DMS79 (cell line): ENCODE measurements around the gene CFAP46.
"Not testable (repeated sequence)": the region's sequence is repeated elsewhere in the genome, so short reads cannot be mapped to it uniquely, and the experiment has no call there.

Experiments
- DNase-seq: peaks from one replicate; lab custom pipeline; 2025; lab: John Stamatoyannopoulos, UW

Gene CFAP46

DNA sequence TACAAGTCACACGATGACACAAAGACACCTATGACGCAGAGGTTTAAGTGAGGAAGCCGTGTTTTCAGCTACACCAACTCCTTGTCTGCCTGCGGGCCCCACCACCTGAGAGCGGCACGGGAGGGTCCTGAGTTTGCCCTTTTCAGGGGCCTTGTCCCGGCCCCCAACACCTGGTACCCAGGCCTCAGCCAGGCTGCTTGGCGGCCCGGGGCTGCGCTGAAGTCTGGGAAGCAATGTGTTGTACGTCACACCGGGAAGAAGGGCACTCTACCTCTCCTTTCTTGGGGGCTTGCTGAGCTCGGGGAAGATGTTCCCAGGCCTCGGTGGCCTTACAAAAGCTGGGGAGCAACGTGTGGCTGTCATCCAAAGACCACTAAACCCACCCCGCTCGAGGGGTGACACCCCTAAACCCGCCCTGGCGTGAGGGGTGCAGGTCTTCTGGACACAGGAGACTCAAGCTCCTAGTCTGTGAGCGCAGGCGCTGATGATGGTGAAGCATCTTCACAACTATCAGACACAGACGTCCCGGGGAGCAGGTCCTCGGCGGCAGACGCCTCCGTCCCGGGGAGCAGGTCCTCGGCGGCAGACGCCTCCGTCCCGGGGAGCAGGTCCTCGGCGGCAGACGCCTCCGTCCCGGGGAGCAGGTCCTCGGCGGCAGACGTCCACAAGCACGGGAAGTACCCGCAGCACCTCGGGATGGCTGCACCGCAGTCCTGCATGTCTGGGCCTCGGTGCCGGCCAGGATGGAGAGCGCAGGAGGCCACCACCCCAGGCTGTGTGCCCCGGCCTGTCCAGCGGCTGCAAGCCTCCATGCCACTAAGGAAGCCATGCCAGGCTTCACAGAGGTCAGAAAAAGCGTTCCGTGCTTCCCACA, 15.4 kb downstream of the CFAP46 start:
- DNase-seq: no peak

DNA sequence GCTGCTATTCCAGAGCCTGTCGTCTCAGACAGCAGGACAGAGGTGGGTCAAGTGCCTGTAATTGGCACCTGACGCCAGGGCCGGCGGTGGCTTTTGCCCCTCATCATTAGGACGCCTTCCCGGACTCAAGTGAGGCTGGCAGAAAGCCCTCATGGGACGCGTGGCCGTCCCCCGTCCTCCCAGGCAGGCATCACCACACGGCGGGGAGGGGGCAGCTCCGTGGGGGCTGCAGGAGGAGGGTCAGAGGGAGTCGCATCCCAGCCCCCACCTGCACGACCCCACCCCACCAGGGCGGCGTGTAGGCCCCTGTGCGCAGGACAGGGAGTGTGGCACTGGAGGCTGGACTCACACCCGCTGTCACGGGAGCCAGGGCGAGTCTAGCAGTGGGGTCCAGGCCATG, 16.3 kb downstream of the CFAP46 start:
- no peak for DNase-seq

- no peak for DNase-seq
These were observed 16.8 kb downstream of the CFAP46 start for GRCh38 chr10:132925614-132926013.

GRCh38 chr10:132925071-132925561, 17.3 kb downstream of the CFAP46 start:
- DNase-seq: no peak

DNA sequence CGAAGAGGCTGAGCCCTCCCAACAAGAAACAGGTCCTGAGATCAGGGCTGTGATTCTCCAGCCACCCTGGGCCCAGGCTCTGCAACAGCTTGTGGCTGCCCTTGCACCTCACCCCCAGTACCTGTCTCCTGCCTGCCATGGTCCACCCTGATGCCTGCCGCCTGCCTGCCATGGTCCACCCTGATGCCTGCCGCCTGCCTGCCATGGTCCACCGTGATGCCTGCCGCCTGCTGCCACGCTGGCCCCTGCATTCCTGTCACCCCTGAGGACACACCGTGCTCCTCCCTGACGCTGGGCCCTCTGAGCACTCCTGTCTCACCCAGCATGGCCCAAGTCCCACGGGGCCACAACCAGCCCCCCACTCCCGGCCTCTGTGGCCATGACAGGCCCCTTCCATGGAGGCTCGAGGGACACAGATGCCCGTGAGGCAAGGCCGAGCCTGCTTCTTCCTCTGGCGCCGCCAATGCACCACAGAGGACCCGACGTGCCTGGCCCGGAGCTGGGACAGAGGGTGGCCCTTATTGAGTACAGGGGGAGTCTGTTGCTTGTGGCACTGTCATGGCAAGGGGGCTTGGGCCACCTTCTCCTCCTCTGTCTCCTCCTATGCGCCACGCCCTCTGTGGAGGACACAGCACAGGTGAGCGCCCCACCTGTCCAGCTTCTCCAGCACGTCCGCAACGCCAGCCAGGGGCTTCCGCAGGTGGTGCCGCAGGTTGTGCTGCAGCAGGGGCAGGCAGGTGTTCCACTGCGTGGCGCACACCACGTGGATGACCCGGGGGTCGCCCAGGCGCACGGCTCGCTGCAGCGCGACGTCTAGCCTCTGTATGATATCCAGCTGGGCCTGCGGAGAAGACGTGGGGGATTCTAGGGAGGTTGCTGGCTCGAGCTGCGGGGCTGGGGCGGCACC, 18.1 kb downstream of the CFAP46 start:
- no peak for DNase-seq

DNA sequence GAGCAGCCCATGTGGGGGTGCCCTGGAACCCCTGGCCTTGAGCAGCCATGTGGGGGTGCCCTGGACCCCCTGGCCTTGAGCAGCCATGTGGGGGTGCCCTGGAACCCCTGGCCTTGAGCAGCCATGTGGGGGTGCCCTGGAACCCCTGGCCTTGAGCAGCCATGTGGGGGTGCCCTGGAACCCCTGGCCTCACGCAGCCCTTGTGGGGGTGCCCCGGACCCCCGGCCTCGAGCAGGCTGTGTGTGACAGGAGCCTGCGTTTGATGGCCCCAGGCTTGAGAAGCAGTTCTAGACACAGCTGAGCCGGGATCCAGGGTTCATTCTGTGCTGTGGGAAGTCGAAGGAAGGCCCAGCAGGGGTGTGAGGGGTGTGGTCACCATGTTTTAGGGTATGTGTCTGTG, 19.0 kb downstream of the CFAP46 start:
- not testable (repeated sequence) for DNase-seq

DNA sequence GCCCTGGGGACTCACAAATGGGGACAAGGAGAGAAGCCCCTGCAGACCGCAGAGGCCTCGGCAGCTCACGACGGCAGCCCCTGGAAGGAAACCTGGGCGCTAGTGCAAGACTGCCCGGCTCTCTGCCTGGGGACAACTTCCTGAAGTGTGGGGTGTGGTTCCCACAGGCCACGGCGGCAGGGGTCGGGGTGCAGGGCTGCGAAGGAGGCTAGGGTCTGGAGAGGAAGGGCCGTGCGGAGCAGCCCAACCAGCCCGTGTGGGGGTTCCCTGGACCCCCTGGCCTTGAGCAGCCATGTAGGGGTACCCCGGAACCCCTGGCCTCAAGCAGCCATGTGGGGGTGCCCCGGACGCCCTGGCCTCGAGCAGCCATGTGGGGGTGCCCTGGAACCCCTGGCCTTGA, 19.5 kb downstream of the CFAP46 start:
- no peak for DNase-seq

DNA sequence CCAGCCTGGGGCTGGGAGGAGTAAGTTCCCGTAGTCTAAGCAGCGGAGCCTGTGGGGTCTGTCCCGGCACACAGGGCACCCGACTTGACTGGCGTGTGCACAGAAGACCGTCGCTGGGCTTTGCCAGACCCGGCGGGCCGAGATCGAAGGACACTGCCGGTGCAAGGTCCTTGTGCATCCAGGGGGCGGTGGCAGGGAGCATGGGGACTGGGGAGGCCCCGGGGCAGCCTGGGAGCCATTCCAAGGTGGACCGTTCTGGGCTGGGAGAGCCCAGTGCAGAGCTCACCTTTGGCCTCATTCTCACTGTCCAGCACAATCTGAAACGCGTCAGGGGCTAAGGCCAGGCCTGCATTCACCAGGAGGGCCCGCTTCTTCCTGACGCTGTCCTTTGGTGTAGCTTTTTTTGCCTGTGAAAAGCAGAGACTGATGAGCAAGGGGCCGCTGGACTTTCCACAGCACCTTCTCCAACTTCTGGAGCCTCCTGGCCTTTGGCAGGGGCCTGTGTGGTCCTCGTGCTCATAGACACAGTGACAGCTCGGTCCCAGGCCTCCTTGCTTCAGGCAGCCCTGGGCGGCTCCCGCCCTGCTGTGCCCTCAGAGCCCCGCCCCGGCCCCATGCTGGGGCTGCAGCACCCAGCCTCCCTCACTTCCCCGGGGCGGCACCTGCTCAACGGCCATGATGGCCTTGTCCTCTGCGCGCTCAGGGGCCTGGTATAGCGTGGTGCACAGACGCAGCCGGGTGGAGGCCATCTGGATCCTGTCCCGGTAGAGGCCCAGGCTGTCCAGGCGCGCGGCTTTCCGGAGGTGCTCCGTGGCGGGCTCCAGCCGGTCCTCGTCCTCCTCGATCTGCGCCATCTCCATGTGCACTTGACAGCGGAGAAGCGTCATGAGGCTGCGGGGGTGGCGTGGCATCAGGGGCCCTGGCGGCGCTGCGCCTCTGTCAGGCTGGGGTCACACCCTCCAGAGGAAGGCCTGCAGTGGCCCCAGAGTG, 20.3 kb downstream of the CFAP46 start:
- DNase-seq: no peak

GRCh38 chr10:132921086-132921485, 21.3 kb downstream of the CFAP46 start:
- DNase-seq: no peak

DNA sequence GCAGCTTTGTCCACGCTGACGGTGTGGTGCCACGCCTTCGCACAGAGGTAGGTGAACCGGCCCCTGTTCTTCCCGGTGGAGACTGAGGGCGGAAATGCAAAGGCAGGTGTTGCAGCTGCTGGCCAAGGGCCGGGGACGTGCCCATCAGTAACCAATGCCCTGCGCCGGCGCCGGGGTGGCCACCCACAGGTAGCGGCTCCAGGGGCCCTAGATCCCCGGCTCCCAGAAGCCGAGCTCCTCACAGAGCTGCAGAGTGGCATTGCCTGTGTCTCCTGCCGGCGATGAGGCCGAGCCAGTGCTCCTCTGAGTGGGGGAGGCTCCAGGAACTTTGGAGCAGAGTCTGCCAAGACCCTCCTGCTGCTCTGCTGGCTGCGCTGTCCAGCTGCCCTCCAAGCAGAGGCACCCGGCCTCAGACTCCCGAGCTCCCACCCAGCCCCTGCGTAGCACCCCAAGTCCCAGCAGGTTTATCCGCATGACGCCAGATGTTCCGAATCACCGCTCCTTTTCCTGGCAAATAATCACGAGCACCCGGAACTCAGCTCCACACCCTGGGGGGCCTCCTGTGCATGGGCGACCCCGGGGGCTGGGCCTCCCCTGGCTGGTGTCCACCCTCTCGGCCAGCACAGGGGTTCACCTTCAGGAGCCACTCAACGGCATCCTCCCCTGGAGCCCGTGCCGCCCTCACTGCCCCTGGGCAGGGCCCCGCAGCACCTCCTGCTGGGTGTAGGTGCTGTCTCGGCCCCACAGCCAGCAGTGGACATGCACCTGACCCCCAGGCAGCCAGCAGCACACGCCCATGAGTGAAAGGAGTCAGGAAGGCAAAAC, 22.1 kb downstream of the CFAP46 start:
- DNase-seq: no peak

- DNase-seq: no peak
These were observed 22.8 kb downstream of the CFAP46 start for GRCh38 chr10:132919374-132920100.

DNA sequence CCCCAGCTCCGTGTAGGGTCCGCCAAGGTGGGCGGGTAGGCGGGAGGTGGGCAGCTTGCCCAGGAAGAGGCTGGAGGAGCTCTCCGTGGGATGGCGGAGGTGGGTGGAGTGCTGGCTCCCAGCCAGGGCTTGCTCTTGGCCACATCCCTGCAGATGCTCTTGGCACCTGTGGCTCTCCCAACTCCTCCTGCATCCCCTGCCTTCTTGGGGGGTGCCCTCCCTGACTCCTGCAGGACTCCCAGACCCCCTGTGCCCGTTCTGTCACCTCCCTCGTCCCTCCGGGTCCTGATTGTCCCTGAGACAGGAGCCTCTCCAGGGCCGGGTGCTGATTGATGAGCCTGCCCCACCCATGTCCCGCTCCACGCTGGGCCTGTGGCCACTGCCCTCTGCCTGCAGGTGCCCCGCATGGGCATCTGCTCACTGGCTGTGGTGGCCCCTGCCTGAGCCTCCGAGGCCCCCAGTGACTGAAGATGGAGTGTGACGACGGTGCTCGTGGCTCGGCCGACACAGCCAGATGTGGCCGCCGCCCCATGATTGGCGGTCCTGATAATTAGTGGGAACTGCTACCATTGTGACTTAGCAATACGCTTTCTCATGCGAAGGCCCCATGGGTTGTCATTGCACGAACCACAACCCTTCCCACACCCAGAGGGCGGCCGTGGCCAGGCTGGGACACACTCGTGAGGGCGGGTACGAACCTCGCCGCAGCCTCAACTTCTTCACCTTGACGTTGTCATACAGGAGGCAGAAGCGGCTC, 23.6 kb downstream of the CFAP46 start:
- peak; percentile 14 for DNase-seq

DNA sequence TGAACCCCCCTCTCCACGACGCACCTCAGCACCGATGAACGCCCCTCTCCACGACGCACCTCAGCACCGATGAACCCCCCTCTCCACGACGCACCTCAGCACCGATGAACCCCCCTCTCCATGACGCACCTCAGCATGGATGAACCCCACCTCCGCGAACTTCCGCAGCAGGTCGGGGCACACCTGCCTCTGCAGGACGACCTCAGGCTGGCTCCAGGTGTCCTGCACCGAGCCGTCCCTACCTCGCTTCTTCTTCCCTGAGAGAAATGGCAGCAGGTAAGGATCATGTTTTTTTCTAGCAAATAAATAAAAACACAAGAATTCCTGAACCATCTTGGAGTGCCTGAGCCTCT, 24.1 kb downstream of the CFAP46 start:
- no peak for DNase-seq

- no peak for DNase-seq
These were observed 25.3 kb downstream of the CFAP46 start for GRCh38 chr10:132916956-132917666.

DNA sequence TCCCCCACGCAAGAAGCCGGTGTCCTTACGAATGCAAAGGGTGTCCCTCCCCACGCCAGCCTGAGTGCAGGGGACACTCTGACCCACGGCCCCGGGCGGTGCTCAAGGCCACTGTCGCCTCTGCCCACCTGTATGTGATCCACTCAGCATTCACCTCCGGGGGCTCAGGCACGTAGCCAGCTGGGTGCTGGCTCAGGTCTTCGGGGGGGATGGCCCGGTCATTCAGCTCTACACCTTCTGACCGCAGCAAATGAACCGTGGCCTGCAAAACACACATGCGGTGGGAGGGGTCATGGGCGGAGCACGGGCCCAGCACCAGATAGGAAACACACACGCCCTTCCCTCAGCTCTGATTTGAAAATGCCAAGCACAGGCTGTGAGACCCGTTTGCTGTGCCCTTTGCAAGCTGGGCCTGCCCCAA, 25.9 kb downstream of the CFAP46 start:
- DNase-seq: no peak

- no peak for DNase-seq
These were observed 27.0 kb downstream of the CFAP46 start for GRCh38 chr10:132915411-132915810.

DNA sequence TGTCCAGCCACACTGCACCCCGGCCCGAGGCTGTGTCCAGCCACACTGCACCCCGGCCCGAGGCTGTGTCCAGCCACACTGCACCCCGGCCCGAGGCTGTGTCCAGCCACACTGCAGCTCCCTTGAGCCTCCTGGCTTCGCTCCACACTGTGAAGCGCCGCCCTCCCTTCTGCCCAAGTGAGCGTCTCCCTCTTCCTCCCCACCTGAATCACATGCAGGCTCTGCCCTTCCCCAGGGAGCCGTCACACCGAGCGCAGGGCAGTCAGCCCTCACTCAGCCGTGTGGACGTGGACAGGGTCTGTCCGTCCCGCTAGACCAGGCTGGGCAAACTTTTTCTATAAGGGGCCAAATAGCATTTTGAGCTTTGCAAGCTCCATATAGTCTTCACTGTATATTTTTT, 27.6 kb downstream of the CFAP46 start:
- no peak for DNase-seq

GRCh38 chr10:132913559-132914115, 28.7 kb downstream of the CFAP46 start:
- DNase-seq: no peak
